ENCODE data around the gene TAGLN.
"Not testable (repeated sequence)": the region's sequence is repeated elsewhere in the genome, so short reads cannot be mapped to it uniquely, and the experiment has no call there.

Gene TAGLN

GRCh38 chr11:117180020-117180419 is 19.1 kb upstream of the TAGLN start:
- Histone ChIP-seq H3K27ac (ENCODE audit: insufficient read depth in 1 of 2, low read depth in 1 of 2, low read length in 2 of 2, poor library complexity in 1 of 2, severe bottlenecking in 2 of 2) (no peak overlapping the region), H3K36me3 (ENCODE audit: control insufficient read depth in 4 of 4, insufficient read depth in 4 of 4, low read length in 3 of 4) (peaks cover 0 to 14% (median 2%) of the 10 kb centered on the region in 4 experiments), H3K4me1 (ENCODE audit: control extremely low read depth in 1 of 4, control insufficient read depth in 4 of 4, insufficient read depth in 4 of 4, low read length in 3 of 4) (peaks cover 8 to 31% (median 27%) of the 10 kb centered on the region in 4 experiments), H3K9me3 (ENCODE audit: control extremely low read depth in 1 of 5, control insufficient read depth in 4 of 5, insufficient read depth in 2 of 5, low read depth in 1 of 5, low read length in 4 of 5) (no peaks in the 10 kb centered on the region), H3K27me3 (replicated peaks in 2 of 5; ENCODE audit: control insufficient read depth in 4 of 5, insufficient read depth in 5 of 5, low read length in 4 of 5) (no peaks in the 10 kb centered on the region), H3K4me3 (ENCODE audit: control insufficient read depth in 1 of 7, extremely low read depth in 1 of 7, insufficient read depth in 4 of 7, low read depth in 2 of 7, low read length in 6 of 7) (peak overlapping the region in 6 of 7 experiments; percentile 68 to 82 (median 78))
- 11% methylated on average over 3 of the region's 4 CpGs for WGBS (ENCODE audit: insufficient coverage)
- POLR2A ChIA-PET = interaction anchor here (0.5 to 2.5 kb wide), 2 partner anchors 36 to 48 kb away, joined by 3 to 17 read pairs; partner anchors contain the start of gene PAFAH1B2
- DNase-seq = peak in 1 of 3 donors; percentile 37
- CTCF ChIA-PET = interaction anchor here (0.9 to 9.7 kb wide), 15 partner anchors 8 to 387 kb away, joined by 3 to 100 read pairs (median 5); partner anchors contain the start of genes PAFAH1B2, PCSK7 and RNF214

- DNase-seq = peak; percentile 82 to 93 (median 92)
- WGBS (ENCODE audit: insufficient coverage) = 43% methylated on average over 17 of the region's 22 CpGs
- Histone ChIP-seq H3K27ac (ENCODE audit: insufficient read depth in 1 of 2, low read depth in 1 of 2, low read length in 2 of 2, poor library complexity in 1 of 2, severe bottlenecking in 2 of 2) (no peak overlapping the region), H3K27me3 (replicated peaks in 2 of 5; ENCODE audit: control insufficient read depth in 4 of 5, insufficient read depth in 5 of 5, low read length in 4 of 5) (no peaks in the 10 kb centered on the region), H3K36me3 (ENCODE audit: control insufficient read depth in 4 of 4, insufficient read depth in 4 of 4, low read length in 3 of 4) (peaks cover 0 to 14% (median 2%) of the 10 kb centered on the region in 4 experiments), H3K4me1 (ENCODE audit: control extremely low read depth in 1 of 4, control insufficient read depth in 4 of 4, insufficient read depth in 4 of 4, low read length in 3 of 4) (peaks cover 8 to 31% (median 27%) of the 10 kb centered on the region in 4 experiments), H3K9me3 (ENCODE audit: control extremely low read depth in 1 of 5, control insufficient read depth in 4 of 5, insufficient read depth in 2 of 5, low read depth in 1 of 5, low read length in 4 of 5) (no peaks in the 10 kb centered on the region), H3K4me3 (ENCODE audit: control insufficient read depth in 1 of 7, extremely low read depth in 1 of 7, insufficient read depth in 4 of 7, low read depth in 2 of 7, low read length in 6 of 7) (peak overlapping the region in 1 of 7 experiments; percentile 45)
- CTCF ChIA-PET = interaction anchor here (0.6 to 9.7 kb wide), 19 partner anchors 7 to 446 kb away, joined by 3 to 100 read pairs (median 4); partner anchors contain the start of genes PAFAH1B2, PCSK7 and RNF214
- POLR2A ChIA-PET = interaction anchor here (0.7 kb wide), 2 partner anchors 9 to 367 kb away, joined by 3 read pairs; no protein-coding TSS in a partner anchor
Observed at GRCh38 chr11:117180661-117181585, 18.2 kb upstream of the TAGLN start.

GRCh38 chr11:117181586-117182550 is 17.3 kb upstream of the TAGLN start:
- Histone ChIP-seq H3K4me1 (ENCODE audit: control extremely low read depth in 1 of 4, control insufficient read depth in 4 of 4, insufficient read depth in 4 of 4, low read length in 3 of 4) (peaks cover 8 to 31% (median 27%) of the 10 kb centered on the region in 4 experiments), H3K27me3 (replicated peaks in 2 of 5; ENCODE audit: control insufficient read depth in 4 of 5, insufficient read depth in 5 of 5, low read length in 4 of 5) (no peaks in the 10 kb centered on the region), H3K4me3 (ENCODE audit: control insufficient read depth in 1 of 7, extremely low read depth in 1 of 7, insufficient read depth in 4 of 7, low read depth in 2 of 7, low read length in 6 of 7) (no peak overlapping the region), H3K36me3 (ENCODE audit: control insufficient read depth in 4 of 4, insufficient read depth in 4 of 4, low read length in 3 of 4) (peaks cover 0 to 14% (median 2%) of the 10 kb centered on the region in 4 experiments), H3K27ac (ENCODE audit: insufficient read depth in 1 of 2, low read depth in 1 of 2, low read length in 2 of 2, poor library complexity in 1 of 2, severe bottlenecking in 2 of 2) (no peak overlapping the region), H3K9me3 (ENCODE audit: control extremely low read depth in 1 of 5, control insufficient read depth in 4 of 5, insufficient read depth in 2 of 5, low read depth in 1 of 5, low read length in 4 of 5) (no peaks in the 10 kb centered on the region)
- POLR2A ChIA-PET = interaction anchor here (0.7 kb wide), 1 partner anchor 10 kb away, joined by 3 read pairs; no protein-coding TSS in a partner anchor
- CTCF ChIA-PET = interaction anchor here (0.6 to 9.7 kb wide), 14 partner anchors 8 to 447 kb away, joined by 3 to 100 read pairs (median 4); partner anchors contain the start of genes PCSK7, RNF214 and TAGLN
- no peak for DNase-seq
- 98% methylated on average over 20 of the region's 22 CpGs for WGBS (ENCODE audit: insufficient coverage)

- no peaks in the 10 kb centered on the region for H3K27me3 ChIP-seq (replicated peaks in 2 of 5; ENCODE audit: control insufficient read depth in 4 of 5, insufficient read depth in 5 of 5, low read length in 4 of 5)
- ChIA-PET CTCF (interaction anchor here (0.9 to 9.7 kb wide), 10 partner anchors 9 to 113 kb away, joined by 3 to 100 read pairs (median 6); partner anchors contain the start of genes PCSK7, RNF214 and TAGLN), POLR2A (no interaction called here)
- DNase-seq = no peak
- H3K27ac ChIP-seq (ENCODE audit: insufficient read depth in 1 of 2, low read depth in 1 of 2, low read length in 2 of 2, poor library complexity in 1 of 2, severe bottlenecking in 2 of 2) = no peak overlapping the region
- no peaks in the 10 kb centered on the region for H3K9me3 ChIP-seq (ENCODE audit: control extremely low read depth in 1 of 5, control insufficient read depth in 4 of 5, insufficient read depth in 2 of 5, low read depth in 1 of 5, low read length in 4 of 5)
- WGBS (ENCODE audit: insufficient coverage) = 98% methylated on average over 9 of the region's 10 CpGs
- H3K4me1 ChIP-seq (ENCODE audit: control extremely low read depth in 1 of 4, control insufficient read depth in 4 of 4, insufficient read depth in 4 of 4, low read length in 3 of 4) = peaks cover 8 to 31% (median 27%) of the 10 kb centered on the region in 4 experiments
- no peak overlapping the region for H3K4me3 ChIP-seq (ENCODE audit: control insufficient read depth in 1 of 7, extremely low read depth in 1 of 7, insufficient read depth in 4 of 7, low read depth in 2 of 7, low read length in 6 of 7)
- H3K36me3 ChIP-seq (ENCODE audit: control insufficient read depth in 4 of 4, insufficient read depth in 4 of 4, low read length in 3 of 4) = peaks cover 0 to 19% (median 2%) of the 10 kb centered on the region in 4 experiments
Observed at GRCh38 chr11:117182551-117182935, 16.6 kb upstream of the TAGLN start.

- peaks cover 0 to 25% (median 2%) of the 10 kb centered on the region in 4 experiments for H3K36me3 ChIP-seq (ENCODE audit: control insufficient read depth in 4 of 4, insufficient read depth in 4 of 4, low read length in 3 of 4)
- WGBS (ENCODE audit: insufficient coverage) = 97% methylated on average over 7 of the region's 13 CpGs
- H3K27ac ChIP-seq (ENCODE audit: insufficient read depth in 1 of 2, low read depth in 1 of 2, low read length in 2 of 2, poor library complexity in 1 of 2, severe bottlenecking in 2 of 2); H3K9me3 ChIP-seq (ENCODE audit: control extremely low read depth in 1 of 5, control insufficient read depth in 4 of 5, insufficient read depth in 2 of 5, low read depth in 1 of 5, low read length in 4 of 5); POLR2A ChIA-PET; H3K27me3 ChIP-seq (replicated peaks in 2 of 5; ENCODE audit: control insufficient read depth in 4 of 5, insufficient read depth in 5 of 5, low read length in 4 of 5); H3K4me3 ChIP-seq (ENCODE audit: control insufficient read depth in 1 of 7, extremely low read depth in 1 of 7, insufficient read depth in 4 of 7, low read depth in 2 of 7, low read length in 6 of 7); DNase-seq: not testable (repeated sequence)
- peaks cover 4 to 26% (median 24%) of the 10 kb centered on the region in 4 experiments for H3K4me1 ChIP-seq (ENCODE audit: control extremely low read depth in 1 of 4, control insufficient read depth in 4 of 4, insufficient read depth in 4 of 4, low read length in 3 of 4)
- CTCF ChIA-PET = interaction anchor here (0.9 to 9.7 kb wide), 7 partner anchors 11 to 114 kb away, joined by 3 to 100 read pairs (median 11); partner anchors contain the start of genes PCSK7 and RNF214
Observed at GRCh38 chr11:117183178-117183577, 16.0 kb upstream of the TAGLN start.

GRCh38 chr11:117183724-117184349 is 15.3 kb upstream of the TAGLN start:
- no peaks in the 10 kb centered on the region for H3K27me3 ChIP-seq (replicated peaks in 2 of 5; ENCODE audit: control insufficient read depth in 4 of 5, insufficient read depth in 5 of 5, low read length in 4 of 5)
- DNase-seq = no peak
- H3K4me3 ChIP-seq (ENCODE audit: control insufficient read depth in 1 of 7, extremely low read depth in 1 of 7, insufficient read depth in 4 of 7, low read depth in 2 of 7, low read length in 6 of 7) = no peak overlapping the region
- no peaks in the 10 kb centered on the region for H3K9me3 ChIP-seq (ENCODE audit: control extremely low read depth in 1 of 5, control insufficient read depth in 4 of 5, insufficient read depth in 2 of 5, low read depth in 1 of 5, low read length in 4 of 5)
- CTCF ChIA-PET = interaction anchor here (0.9 to 9.7 kb wide), 4 partner anchors 10 to 37 kb away, joined by 3 to 59 read pairs (median 3); no protein-coding TSS in a partner anchor
- peaks cover 2 to 23% (median 22%) of the 10 kb centered on the region in 4 experiments for H3K4me1 ChIP-seq (ENCODE audit: control extremely low read depth in 1 of 4, control insufficient read depth in 4 of 4, insufficient read depth in 4 of 4, low read length in 3 of 4)
- POLR2A ChIA-PET = interaction anchor here (0.6 kb wide), 1 partner anchor 313 kb away, joined by 5 read pairs; no protein-coding TSS in a partner anchor
- peaks cover 0 to 30% (median 2%) of the 10 kb centered on the region in 4 experiments for H3K36me3 ChIP-seq (ENCODE audit: control insufficient read depth in 4 of 4, insufficient read depth in 4 of 4, low read length in 3 of 4)
- H3K27ac ChIP-seq (ENCODE audit: insufficient read depth in 1 of 2, low read depth in 1 of 2, low read length in 2 of 2, poor library complexity in 1 of 2, severe bottlenecking in 2 of 2) = no peak overlapping the region
- 100% methylated on average over 7 of the region's 11 CpGs for WGBS (ENCODE audit: insufficient coverage)
